HEK293 (cell line): ENCODE measurements around the gene ZC3H10.

Experiments used
- BCL6B ChIP-seq: fragments of 450-650 bp; formaldehyde crosslinking; IDR thresholded peaks from 2 replicates; pipeline ENCODE4 v1.5.1; 2017; ENCODE audit warnings: missing biosample characterization, missing genetic modification characterization
- CTCF ChIP-seq: fragments of 450-650 bp; formaldehyde crosslinking; IDR thresholded peaks from 2 replicates; pipeline ENCODE4 v1.5.1; 2016; ENCODE audit warnings: missing biosample characterization, missing genetic modification characterization
- KLF9 ChIP-seq: fragments of 450-650 bp; formaldehyde crosslinking; IDR thresholded peaks from 2 replicates; pipeline ENCODE4 v1.5.1; 2016; ENCODE audit warnings: missing biosample characterization, missing genetic modification characterization, low read depth
- TCF7L2 ChIP-seq: IDR thresholded peaks from 2 replicates; pipeline ENCODE4 v1.6.1; 2011; ENCODE audit warnings: low read depth, mild to moderate bottlenecking, inconsistent platforms, low read length, moderate library complexity, borderline replicate concordance
- YY1 ChIP-seq: fragments of 450-650 bp; formaldehyde crosslinking; IDR thresholded peaks from 2 replicates; pipeline ENCODE4 v1.5.1; 2018; ENCODE audit warnings: missing biosample characterization, missing genetic modification characterization
- ZBTB49 ChIP-seq: fragments of 450-650 bp; formaldehyde crosslinking; IDR thresholded peaks from 2 replicates; pipeline ENCODE4 v1.5.1; 2016; ENCODE audit warnings: missing biosample characterization, missing genetic modification characterization, low read depth
- ZNF184 ChIP-seq: fragments of 450-650 bp; IDR thresholded peaks from 2 replicates; pipeline ENCODE4 v1.5.1; 2018; ENCODE audit warnings: missing biosample characterization, mild to moderate bottlenecking, missing genetic modification characterization
- ZNF280D ChIP-seq: fragments of 450-650 bp; formaldehyde crosslinking; IDR thresholded peaks from 2 replicates; pipeline ENCODE4 v1.5.1; 2016; ENCODE audit warnings: missing biosample characterization, missing genetic modification characterization
- ZNF585B ChIP-seq: fragments of 450-650 bp; formaldehyde crosslinking; IDR thresholded peaks from 2 replicates; pipeline ENCODE4 v1.5.1; 2016; ENCODE audit warnings: missing biosample characterization, missing genetic modification characterization

GRCh38 chr12:56115329-56115728 lies 2.7 kb upstream of the ZC3H10 start:
- TF ChIP-seq CTCF (tag by site-specific recombination) (no peak), BCL6B (tag by site-specific recombination) (no peak), ZBTB49 (tag by site-specific recombination) (no peak), KLF9 (tag by site-specific recombination) (no peak), ZNF280D (tag by site-specific recombination) (no peak), TCF7L2 (no peak), YY1 (tag by site-specific recombination) (no peak), ZNF585B (tag by site-specific recombination) (no peak), ZNF184 (tag by site-specific recombination) (no peak)
